Mammary epithelial cell (primary cell): ENCODE results near the gene GRID2.

Experiments
- EZH2 ChIP-seq: IDR thresholded peaks from 2 replicates; pipeline ENCODE4 v1.6.1; 2012; ENCODE audit warnings: low read length, inconsistent platforms, borderline replicate concordance
- TF ChIP-seq, protein P1 (sequence below), 2 donors: IDR thresholded peaks in 1 of 2; conservative IDR thresholded peaks in 1 of 2; 2 replicates each; pipeline ENCODE4 v1.5.1; 2011 to 2012; ENCODE audit warnings: inconsistent platforms in 2 of 2, low read length in 2 of 2, mild to moderate bottlenecking in 2 of 2, control low read depth in 1 of 2, low read depth in 1 of 2; ENCODE audit not compliant: insufficient read depth in 1 of 2; ENCODE audit errors: extremely low read depth in 1 of 2

DNA sequence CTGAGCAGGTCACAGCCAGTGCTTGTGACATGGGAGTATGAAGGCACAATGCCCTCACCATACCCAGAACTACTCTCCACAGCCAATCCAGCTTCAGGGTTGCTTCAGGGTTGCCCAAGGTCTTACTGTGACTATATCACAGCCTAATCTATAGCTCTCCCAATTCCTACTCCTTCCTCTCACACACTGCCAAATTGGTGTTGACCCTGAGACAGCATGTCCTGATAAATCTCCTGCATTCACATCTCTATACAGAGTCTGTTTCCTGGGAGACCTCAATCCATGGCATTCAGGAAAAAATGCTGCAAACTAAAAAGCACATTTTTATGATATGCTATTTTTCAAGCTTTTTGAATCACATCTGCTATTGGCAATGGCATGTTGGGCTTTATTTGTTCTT lies 456.7 kb downstream of the GRID2 start:
- no peak for TF ChIP-seq EZH2
- TF ChIP-seq, protein P1, sequence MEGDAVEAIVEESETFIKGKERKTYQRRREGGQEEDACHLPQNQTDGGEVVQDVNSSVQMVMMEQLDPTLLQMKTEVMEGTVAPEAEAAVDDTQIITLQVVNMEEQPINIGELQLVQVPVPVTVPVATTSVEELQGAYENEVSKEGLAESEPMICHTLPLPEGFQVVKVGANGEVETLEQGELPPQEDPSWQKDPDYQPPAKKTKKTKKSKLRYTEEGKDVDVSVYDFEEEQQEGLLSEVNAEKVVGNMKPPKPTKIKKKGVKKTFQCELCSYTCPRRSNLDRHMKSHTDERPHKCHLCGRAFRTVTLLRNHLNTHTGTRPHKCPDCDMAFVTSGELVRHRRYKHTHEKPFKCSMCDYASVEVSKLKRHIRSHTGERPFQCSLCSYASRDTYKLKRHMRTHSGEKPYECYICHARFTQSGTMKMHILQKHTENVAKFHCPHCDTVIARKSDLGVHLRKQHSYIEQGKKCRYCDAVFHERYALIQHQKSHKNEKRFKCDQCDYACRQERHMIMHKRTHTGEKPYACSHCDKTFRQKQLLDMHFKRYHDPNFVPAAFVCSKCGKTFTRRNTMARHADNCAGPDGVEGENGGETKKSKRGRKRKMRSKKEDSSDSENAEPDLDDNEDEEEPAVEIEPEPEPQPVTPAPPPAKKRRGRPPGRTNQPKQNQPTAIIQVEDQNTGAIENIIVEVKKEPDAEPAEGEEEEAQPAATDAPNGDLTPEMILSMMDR (conservative IDR thresholded peaks at IDR 0.05 in 1 of 2, IDR thresholded peaks at IDR 0.05 in 1 of 2; ENCODE audit: extremely low read depth in 1 of 2, insufficient read depth in 1 of 2, low read depth in 1 of 2, low read length in 2 of 2), result no peak
